Measurements from ENCODE around the gene AAMP.

Gene AAMP

DNA sequence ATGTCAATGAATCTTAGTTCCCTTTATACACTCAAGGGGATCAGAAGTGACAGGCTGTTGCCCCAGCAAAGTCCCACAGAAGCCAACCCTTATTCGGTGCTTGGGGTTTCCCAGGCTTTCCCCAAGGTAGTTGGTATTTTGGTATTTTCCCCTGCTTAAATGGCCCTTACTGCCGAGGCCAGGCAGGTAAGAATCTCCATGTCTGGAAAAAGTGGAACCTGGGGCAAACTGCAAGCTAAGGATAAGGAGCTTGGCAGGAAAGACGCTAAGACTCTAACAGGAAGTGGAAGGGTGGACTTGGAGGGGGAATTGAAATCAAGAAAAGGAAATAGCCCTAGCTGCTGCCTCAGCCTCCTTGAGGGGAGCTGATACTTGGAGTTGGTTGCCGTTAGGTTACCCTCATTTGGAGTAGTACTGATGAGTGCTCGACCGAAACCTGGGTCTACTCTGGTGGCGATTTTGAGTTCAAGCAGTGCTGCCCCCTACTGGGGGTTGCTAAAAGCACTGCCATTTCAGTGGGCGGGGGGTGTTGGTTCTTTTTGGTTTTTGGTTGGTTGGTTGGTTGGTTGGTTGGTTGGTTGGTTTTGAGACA is 12.5 kb downstream of the AAMP start:
- peak; percentile 73 for DNase-seq

DNA sequence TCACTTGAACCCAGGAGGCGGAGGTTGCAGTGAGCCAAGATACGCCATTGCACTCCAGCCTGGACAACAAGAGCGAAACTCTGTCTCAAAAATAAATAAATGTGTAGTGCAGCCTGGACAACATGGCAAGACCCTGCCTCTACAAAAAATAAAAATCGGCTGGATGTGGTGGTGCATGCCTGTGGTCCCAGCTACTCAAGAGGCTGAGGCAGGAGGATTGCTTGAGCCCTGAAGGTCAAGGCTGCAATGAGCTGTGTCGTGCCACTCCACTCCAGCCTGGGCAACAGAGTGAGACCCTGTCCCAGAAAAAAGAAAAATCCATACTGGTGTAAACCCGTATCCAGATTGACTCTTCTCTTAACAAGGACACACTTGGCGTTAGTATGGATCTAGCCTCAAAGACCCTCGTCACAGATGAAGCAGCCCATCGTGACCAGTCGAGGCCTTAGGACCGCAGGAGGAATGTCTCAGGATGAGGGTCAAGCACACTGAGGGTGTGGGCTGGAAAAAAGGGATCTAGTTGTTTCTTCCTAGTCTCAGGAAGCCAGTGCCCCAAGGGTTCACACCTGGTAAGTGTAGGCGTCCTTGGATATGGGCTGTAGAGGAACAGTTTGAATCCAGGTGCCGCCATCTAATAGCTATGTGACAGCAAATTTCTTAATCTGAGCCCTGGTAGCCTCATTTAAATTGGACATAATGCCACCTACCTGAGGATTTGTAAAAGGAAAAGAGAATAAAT is 13.2 kb downstream of the AAMP start:
- DNase-seq, result no peak

DNA sequence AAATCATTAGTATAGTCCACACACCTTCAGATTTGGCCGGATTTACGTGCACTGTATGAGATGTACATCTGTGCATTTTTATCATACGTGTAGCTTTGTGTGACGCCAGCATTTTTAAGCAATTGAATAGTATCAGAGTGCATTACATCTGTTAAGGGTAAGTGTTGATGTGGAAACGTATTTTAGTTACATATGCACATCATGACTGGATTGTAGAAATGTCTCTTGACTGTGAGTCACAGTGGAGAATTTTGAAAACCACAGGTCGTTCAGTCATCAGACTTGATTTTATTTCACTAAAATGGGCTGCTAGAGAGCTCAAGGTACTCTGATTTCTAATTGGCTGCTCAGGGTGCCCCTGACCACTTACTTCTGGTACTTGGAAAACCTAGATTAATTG is 14.5 kb downstream of the AAMP start:
- DNase-seq, result peak; percentile 20

DNA sequence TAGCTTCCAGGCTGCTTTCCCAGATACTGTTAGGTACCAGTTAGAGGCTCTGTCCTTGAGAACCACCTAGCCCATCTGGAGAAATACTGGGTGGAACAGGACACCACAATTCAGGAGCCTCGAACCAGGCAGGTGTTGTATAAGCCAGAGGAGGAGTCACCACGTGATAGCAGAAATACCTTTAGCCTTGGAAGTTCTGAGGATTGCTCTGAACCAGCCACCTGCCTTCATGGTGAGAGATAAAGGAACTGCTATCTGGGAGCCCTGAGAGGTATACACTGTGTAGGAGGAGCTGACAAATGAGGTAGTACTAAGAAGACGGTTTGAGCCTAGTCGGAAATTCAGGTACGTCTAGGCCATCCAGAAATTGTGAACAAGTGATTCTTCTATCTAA is 16.7 kb downstream of the AAMP start:
- DNase-seq, result no peak

DNA sequence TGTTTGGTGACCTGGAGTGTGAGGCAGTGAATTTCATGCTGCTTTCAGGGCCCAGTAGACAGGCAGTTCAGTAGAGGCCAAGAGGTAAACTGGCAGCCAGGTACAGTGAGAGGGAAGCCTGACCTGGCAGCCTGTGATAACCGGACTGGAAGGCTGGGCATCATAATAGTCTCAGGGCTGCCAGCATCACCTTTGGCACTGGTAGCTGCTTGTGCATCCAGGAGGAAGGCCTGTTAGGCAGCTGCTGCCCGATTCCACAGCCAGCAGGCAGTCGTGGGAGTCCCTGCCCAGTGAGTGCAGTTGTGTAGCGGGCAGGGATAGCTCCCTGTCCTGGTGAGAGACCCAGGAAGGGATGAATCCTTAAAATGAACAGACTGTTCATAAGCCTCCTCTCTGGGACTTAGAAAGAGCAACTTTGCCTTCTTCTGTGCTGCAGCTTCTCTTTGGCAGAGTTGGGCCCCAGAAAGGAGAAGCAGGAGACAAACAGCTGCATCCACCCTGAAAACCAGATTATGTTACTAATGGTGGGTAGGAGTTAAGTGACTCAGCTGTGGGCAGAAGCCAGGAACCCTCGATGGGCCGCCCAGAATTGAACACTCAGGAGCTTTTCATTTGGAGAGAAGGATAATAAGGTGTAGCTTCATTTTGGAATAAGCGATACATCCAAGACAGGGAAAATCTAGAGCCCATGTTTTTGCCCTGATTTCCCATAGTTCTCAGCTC is 17.3 kb downstream of the AAMP start:
- no peak for DNase-seq

DNA sequence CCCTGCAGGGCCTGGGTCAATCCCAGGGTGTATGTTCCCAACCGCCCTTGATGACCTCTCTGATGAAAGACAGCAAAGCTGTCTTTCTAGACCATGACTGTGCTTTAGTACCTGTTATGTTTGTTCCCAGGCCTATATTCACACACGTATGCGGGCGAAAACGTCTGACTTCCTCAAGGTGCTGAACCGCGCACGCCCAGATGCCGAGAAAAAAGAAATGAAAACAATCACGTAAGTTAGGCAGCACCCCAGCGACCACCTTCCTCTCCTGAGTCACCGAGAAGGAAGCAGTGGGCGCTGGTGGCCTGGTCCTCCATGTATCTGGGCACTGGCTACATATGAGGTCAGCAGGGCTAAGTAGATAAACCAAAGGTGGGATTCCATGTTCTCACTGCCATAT is 20.2 kb downstream of the AAMP start:
- DNase-seq, result no peak

DNA sequence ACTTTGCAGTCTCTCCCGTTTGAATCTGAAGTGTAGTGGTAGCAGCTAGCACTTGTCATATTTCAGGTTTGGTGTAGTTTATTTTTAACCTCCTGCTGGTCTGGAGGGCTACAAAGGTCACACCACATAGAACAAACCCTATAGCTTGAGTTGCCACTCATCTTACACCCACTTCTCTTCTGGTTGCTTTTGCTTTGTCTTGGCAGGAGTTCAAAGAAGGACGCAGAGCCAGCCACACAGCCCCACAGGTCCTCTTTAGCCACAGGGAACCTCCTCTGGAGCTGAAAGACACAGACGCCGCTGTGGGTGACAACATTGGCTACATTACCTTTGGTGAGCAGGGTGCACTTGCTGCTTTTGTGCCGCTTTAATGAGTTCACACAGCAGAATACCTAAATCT is 24.7 kb downstream of the AAMP start:
- DNase-seq, result no peak

DNA sequence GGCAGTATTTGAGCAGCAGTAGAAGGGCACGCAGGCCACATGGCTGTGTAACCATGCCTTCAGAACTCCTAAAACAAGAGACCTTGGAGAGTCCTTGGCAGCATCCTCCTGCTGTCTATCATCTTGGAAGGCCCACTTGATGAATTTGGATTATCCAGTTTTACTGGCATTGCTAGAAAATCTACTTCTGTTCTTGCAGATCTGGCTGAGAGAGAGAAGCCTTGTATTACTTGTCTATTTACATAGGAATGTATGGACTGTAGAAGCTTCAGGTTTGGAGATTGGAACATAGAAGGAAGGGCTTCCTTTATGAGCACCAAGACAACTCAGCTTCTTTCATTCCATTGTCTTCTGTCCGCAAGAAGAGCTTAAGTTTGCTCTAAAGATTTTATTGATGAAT is 25.3 kb downstream of the AAMP start:
- DNase-seq, result no peak

DNA sequence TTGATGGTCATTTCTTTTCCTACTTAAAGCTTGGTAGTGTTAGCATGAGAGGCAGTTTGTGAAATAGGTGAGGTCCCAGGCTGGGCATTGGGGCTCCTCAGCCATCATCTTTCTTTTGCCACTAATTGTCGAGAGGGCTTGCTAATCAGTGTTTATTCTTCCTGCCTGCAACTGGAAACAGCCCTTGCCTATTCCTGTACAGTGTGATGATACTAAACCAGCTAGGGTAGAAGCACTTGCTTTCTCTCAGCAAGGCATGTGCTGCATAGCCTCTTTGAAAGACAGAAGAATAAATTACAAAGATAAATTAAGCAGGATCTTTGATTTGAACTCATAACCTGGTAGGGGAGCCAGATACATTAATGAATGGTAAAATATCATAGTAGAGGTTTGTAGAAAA is 25.7 kb downstream of the AAMP start:
- DNase-seq, result no peak

DNA sequence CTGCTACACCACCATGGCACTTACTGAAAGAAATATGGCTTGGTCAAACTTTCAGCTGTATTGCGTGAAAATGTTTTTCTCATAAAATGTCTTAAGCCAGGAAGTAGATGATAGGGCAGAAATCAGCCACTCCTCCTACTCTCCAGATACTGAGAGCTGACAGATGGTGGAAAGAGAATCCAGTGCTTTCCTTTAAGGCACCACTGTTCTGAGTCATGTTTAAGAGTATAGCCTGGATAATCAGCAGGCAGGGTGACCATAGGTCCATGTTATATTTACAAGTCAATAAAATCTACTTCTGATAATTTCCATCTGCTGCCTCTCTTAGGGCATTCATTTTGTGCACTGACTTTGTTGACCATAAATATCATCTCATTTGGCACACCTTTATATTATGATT is 31.1 kb downstream of the AAMP start:
- no peak for DNase-seq

DNA sequence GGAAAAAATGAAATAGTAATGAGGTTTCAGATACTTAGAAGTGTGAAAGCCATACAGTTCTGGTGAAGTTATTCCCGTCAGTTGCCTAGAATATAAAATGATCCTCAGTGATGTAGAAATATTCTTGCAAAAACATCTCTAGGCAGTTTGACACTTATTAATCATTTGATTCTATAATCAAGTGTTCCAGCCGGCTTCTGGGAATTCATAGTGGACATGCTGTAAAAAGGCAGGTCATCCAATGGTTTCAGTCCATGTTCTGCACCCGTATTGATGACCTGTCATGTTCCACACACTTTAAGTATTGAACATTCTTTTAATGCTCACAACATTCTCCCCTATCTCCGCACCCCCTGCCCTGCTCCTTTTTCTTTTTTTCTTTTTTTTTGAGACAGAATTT is 33.1 kb downstream of the AAMP start:
- no peak for DNase-seq

DNA sequence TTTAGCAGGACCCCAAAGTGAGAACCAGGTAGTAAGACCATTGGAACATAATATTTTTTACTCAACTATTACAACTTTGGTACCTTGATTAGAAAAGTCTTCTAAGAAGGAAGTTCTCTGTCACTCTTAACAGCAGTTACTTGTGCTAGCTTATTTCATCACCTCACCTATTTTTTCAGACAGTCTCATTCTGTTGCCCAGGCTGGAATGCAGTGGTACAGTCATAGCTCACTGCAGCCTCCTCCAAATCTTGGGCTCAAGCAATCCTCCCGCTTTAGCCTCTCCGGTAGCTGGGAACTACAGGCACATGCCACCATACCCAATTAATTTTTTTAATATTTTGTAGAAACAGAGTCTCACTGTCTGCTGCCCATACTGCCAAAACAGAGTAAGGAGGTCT is 34.9 kb downstream of the AAMP start:
- DNase-seq, result no peak

DNA sequence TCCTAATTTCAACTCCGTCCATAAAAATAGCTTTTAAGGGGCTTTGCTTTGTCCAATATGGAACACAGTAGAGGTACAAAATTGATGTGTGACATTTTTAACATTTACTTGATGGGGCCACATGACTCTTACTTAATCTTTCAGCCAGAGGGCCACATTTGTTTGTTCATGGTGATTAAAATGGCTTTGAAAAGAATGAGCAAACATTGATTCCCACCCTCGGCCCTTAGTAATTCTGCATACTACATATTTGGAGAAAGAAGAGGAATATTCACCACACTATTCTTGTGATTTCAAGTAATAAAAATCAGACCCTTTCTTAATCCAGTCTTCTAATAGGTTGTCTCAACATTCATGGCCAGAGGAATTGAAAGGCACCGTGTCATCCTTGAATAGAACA is 35.4 kb downstream of the AAMP start:
- DNase-seq, result no peak

DNA sequence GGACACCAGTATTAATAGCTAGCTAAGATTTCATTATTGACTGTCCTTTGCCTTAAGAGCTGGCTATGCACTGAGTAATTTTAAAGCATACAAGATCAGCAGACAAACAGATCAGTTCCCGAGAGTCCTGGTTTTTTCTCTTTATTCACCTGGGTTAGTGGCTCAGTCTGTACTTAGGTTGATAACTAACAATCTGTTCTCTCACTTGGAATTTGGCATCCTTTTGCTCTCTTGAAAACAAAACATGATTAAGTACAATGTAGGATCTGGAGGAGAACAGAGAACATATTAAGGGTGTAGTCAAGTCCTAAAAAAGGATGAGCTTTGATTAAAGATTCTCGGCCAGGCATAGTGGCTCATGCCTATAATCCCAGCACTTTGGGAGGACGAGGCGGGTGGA is 36.4 kb downstream of the AAMP start:
- DNase-seq, result no peak

DNA sequence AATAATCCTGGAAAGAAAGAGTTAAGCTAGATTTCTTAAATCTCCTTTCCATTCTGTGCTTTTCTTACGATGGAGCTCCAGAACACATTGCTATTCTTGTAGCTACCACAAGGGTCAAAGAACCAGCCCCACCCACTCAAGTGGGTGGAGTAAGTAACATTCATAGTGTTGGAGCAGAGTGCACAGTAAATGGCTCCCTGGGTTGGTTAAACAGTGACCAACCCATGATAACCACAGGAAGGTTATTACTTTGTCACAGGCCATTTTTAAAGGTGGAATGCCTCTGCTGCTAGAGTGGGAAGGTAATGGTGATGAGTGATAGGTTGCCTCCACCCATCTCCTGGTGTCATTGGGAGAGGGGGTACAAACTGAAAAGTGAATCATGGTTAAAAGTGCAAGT is 39.1 kb downstream of the AAMP start:
- DNase-seq, result peak; percentile 73

DNA sequence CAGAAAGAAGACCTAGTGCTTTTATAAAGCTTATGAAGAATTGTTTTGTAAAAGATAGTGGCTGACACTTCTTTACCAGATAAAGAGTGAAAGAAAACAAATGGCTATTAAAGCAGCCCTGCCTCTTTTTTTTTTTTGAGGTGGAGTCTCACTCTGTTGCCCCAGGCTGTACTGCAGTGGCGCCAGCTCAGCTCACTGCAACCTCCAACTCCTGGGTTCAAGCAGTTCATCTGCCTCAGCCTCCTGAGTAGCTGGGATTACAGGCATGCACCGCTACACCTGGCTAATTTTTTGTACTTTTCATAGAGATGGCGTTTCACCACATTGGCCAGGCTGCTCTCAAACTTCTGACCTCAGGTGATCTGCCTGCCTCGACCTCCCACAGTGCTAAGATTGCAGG is 40.1 kb downstream of the AAMP start:
- peak; percentile 34 for DNase-seq

DNA sequence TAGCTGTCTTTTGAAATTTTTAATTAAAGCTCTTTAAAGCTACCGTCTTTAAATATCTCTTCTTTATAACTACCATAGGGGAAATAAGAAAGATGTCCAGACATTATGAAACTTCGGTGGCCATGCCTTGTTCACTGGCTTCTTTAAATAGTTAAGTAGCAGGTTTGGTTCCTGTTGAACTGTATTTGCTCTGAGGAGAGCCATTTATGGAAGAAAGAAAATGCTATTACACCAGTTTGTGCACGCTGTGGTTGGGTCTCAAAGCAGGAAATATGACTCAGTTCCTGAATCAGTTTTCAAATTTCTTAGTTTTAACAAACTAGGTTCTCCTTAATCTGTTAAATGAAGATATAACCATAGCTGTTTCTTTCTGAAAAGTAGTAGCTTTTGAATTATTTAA is 40.7 kb downstream of the AAMP start:
- DNase-seq, result peak; percentile 90

DNA sequence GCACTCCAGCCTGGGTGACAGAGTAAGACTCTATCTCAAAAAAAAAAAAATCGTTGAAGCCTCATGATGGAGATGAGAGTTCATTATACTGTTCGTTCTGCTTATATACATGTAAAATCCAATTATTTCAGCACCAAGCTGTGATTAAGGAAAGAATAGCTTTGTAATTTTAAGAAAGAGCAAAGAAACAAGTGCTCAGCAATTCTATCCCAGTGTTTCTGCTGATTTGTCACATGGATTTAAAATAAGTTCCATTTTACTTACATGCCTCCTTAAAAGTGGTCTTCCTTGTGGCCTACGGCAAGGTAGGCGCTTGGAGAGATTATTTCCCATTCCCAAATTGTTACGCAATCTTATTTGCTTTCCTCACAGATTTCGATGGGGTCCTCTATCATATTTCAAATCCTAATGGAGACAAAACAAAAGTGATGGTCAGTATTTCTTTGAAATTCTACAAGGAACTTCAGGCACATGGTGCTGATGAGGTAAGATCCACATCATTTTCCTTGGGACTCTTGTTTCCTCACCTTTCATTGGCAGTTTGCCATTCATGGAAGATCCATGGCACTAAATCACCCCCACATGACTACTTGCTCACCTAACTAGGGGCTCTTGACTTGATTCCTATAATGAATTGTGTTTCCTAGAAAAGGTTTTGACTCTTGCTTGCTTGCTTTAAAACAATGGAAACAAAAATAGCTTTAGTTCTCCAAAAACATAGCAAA is 41.4 kb downstream of the AAMP start:
- DNase-seq, result no peak

DNA sequence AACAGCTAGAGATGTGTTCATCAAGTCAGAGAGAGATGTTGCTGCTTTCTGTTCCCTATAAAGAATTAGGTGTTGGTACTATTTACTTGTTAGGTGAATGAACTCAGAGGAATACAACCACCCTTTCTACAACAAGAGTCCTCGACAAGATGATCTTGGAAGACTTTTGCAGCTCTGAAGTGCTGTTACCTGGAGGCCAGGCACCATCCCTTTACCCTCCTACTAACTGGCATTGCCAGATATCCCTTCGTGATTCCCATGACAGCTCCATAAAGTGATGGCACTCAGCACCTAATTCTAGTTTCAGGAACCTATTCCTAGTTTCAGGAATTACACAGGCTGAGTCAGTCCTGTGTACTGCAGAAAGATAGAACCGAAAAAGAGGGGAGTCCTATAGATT is 43.0 kb downstream of the AAMP start:
- no peak for DNase-seq

DNA sequence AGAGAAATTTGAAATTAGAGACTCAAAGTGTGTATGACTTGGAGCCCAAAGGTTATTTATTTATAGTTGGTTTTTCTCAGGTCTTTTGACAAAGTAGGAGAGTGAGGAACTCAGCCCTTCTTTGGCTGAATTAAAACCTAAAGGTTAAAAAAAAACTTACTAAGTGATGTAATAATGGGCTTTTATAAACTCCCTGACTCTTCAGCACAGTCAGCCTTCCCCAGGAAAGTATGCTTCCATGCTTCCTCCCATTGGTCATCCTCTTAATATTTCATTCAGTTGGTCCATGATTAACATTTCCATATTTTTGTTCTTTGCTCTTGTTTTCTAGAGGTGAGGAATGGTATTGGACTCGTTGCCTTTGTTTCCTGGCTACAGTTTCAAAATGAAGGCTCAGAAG is 45.8 kb downstream of the AAMP start:
- no peak for DNase-seq

DNA sequence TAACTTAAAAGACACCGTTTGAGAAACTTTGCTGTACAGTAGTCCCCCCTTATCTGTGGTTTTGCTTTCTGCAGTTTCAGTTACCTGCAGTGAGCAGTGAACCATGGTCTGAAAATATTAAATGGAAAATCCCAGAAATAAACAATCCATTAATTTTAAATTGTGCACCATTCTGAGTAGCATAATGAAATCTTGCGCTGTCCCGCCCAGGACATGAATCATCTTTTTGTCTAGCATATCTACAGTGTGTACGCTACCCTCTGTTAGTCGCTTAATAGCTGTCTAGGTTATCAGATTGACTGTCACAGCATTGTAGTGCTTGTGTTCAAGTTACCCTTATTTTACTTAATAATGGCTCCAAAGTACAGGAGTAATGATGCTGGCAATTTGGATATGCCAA is 46.9 kb downstream of the AAMP start:
- peak; percentile 37 for DNase-seq

DNA sequence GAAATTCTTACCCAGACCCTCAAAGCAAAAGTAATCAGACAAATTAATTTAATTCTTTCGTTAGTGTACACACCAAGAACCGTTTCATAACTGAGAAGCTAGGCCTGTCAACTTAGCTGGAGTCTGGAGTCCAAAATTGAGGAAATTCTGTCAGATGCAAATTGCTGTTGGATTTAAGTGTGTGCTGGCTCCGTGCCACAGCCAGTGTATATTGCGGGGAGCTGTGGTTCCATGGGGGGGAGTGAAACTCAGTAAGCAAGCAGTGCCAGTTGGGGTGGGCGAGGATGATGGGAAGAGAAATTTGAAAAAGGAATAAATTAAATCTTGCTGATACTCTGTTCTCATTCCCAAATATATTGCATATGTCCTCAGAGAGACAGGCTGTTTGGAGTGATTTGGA is 48.9 kb downstream of the AAMP start:
- DNase-seq, result no peak

DNA sequence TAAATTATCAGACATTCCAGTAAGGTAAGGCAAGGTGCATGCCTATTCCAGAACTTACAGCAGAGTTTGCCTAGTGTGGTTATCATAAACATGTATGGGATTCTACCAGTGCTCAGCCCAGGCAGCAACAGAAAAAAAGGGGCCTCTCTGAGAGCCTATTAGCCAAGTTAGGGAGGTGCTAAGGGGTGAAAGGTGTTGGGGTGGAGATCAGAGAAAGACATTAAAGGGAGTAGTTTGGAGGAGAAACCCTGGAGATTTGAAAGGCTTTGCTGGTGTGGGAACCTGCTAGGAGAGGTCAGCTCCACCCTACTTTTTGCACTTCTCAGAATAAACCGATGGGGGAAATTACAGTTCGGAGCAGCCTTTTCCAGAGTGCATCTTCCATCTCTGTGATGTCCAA is 50.0 kb downstream of the AAMP start:
- no peak for DNase-seq
